ENCODE results near the gene TSPAN31. TPM values are rescaled to one million over a fixed set of nuclear protein-coding genes. Genes with fewer than 3 reads are reported as not detected.

TSPAN31 gene
- total and polyA plus RNA-seq, 12 donors: 25.3 to 115 (median 55.9) TPM

- TF ChIP-seq POLR2A (IDR thresholded peaks at IDR 0.05) (peak in 1 of 2 donors; percentile 79), CTCF (IDR thresholded peaks at IDR 0.05) (peak; percentile 89 to 98 (median 96))
- intact Hi-C loops (cut with DNase I): no loop called here
- Histone ChIP-seq H3K27ac (peak within 1 kb of the TSS in 4 of 5 donors; percentile 44 to 83 (median 68)), H3K9me3 (replicated peaks in 1 of 3) (no peaks in the 10 kb centered on the region), H3K4me1 (replicated peaks in 1 of 2) (peaks cover 7 to 15% of the 10 kb centered on the region in 2 donors), H3K27me3 (no peaks in the 10 kb centered on the region), H3K4me3 (peak within 1 kb of the TSS; percentile 46 to 95 (median 78)), H3K36me3 (replicated peaks in 1 of 2) (peaks cover 0 to 33% of the 10 kb centered on the region in 2 donors)
- 0 to 2% (median 1%) methylated on average over 29 to 45 of the region's 45 CpGs for WGBS, 4 donors
- DNase-seq: peak; percentile 95 to 99 (median 97)
Measured at GRCh38 chr12:57782608-57783465, 38.0 kb downstream of the TSPAN31 start, which contains the start of gene TSFM. Gene TSFM (plus strand): TSS chr12:57782787. CDS start chr12:57782802, 15 bp downstream.

GRCh38 chr12:57783466-57783801 lies 38.6 kb downstream of the TSPAN31 start:
- Histone ChIP-seq H3K4me3 (peak overlapping the region in 2 of 4 donors; percentile 65 to 95), H3K27ac (peak overlapping the region in 2 of 5 donors; percentile 68 to 69), H3K4me1 (replicated peaks in 1 of 2) (peaks cover 7 to 15% of the 10 kb centered on the region in 2 donors), H3K27me3 (no peaks in the 10 kb centered on the region), H3K36me3 (replicated peaks in 1 of 2) (peaks cover 0 to 39% of the 10 kb centered on the region in 2 donors), H3K9me3 (replicated peaks in 1 of 3) (no peaks in the 10 kb centered on the region)
- WGBS, 4 donors: 78 to 84% (median 81%) methylated on average over 12 of the region's 12 CpGs
- no peak for DNase-seq
- intact Hi-C loops (cut with DNase I): no loop called here
- TF ChIP-seq POLR2A (IDR thresholded peaks at IDR 0.05): no peak
- no peak for TF ChIP-seq CTCF (IDR thresholded peaks at IDR 0.05)

- TF ChIP-seq CTCF (IDR thresholded peaks at IDR 0.05) (no peak), POLR2A (IDR thresholded peaks at IDR 0.05) (no peak)
- peaks cover 0 to 44% of the 10 kb centered on the region in 2 donors for H3K36me3 ChIP-seq (replicated peaks in 1 of 2)
- WGBS, 4 donors: 86 to 90% (median 88%) methylated on average over 11 of the region's 11 CpGs
- H3K27me3 ChIP-seq: no peaks in the 10 kb centered on the region
- no peak for DNase-seq
- no peaks in the 10 kb centered on the region for H3K9me3 ChIP-seq (replicated peaks in 1 of 3)
- no peak overlapping the region for H3K4me3 ChIP-seq
- no peak overlapping the region for H3K27ac ChIP-seq
- intact Hi-C loops (cut with DNase I): no loop called here
- H3K4me1 ChIP-seq (replicated peaks in 1 of 2): peaks cover 7 to 15% of the 10 kb centered on the region in 2 donors
Measured at GRCh38 chr12:57783861-57784260, 39.0 kb downstream of the TSPAN31 start.

DNA sequence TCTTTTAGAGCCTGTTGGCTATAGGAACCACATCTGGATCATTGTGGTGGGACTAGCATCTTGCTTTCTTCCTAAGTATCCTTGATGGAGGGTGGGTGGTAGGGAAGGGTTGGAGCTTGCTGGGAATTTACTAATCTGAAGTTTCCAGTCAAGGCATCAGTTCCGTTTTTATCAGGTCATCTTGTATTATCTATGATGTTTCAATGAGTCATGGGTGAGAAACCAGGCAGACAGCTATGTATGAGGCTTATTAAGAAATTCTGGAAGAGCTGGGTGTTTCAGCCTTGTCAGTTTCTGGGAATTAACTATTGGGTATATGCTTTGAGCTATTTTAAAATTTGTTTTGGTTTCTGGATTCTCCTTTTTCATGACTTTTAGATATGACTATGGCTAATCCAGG lies 49.1 kb downstream of the TSPAN31 start:
- no peak for TF ChIP-seq POLR2A (IDR thresholded peaks at IDR 0.05)
- TF ChIP-seq CTCF (IDR thresholded peaks at IDR 0.05): no peak
- peak in 3 of 7 donors; percentile 39 to 63 (median 62) for DNase-seq
- intact Hi-C loops (cut with DNase I): no loop called here
- H3K4me1 ChIP-seq (replicated peaks in 1 of 2): peaks cover 9 to 27% of the 10 kb centered on the region in 2 donors
- 15 to 38% (median 21%) methylated on average over 1 of the region's 1 CpG for WGBS, 4 donors
- H3K27ac ChIP-seq: peak overlapping the region; percentile 52 to 83 (median 72)
- H3K9me3 ChIP-seq (replicated peaks in 1 of 3): no peaks in the 10 kb centered on the region
- peaks cover 0 to 61% of the 10 kb centered on the region in 2 donors for H3K36me3 ChIP-seq (replicated peaks in 1 of 2)
- no peak overlapping the region for H3K4me3 ChIP-seq
- H3K27me3 ChIP-seq: no peaks in the 10 kb centered on the region
